Stimulated activated naive CD8-positive, alpha-beta T cell treated with anti-CD3 and anti-CD28 coated beads, Interleukin-15, Interleukin-2, amounts not matched to agents 100 U/mL and 50 U/mL, for 24 hours (primary cell): Measurements from ENCODE around the gene ADGRG6.
A peak's percentile ranks its signal among the peaks of the same experiment; 100 is the strongest.

Experiments
- ATAC-seq: fragments of 150-1000 bp; cut with Tn5 transposase; one replicate; pipeline ENCODE4 v1.10.0; 2021
- DNase-seq: peaks from one replicate; pipeline ENCODE4 v3.0.0; 2021

The ADGRG6 gene

GRCh38 chr6:142291512-142291911 lies 10.3 kb upstream of the ADGRG6 start:
- ATAC-seq = no peak
- DNase-seq = no peak

- no peak for DNase-seq
- ATAC-seq = no peak
Observed at GRCh38 chr6:142292166-142292924, 9.5 kb upstream of the ADGRG6 start.

DNA sequence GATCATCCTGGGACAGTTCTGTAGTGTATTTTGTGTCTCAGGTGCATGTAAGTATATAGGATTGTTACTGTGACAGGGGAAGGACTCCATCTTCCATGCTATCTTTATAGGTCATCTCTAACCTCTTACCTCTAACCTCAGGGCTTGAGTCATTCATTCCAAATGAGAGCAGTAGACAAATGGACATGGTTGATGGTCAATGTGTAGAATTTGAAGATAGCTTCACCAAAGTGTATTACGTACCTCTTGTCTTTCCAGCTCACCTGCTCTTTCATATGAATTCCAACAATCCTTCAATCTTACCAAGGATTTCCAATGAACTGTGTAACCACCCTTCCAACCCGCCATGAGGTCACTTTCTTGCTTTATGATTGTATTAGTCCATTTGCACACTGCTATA lies 8.7 kb upstream of the ADGRG6 start:
- no peak for ATAC-seq

GRCh38 chr6:142294679-142295078 lies 7.1 kb upstream of the ADGRG6 start:
- DNase-seq (no peak), ATAC-seq (no peak)

More for the DNA sequence above, 8.7 kb upstream of the ADGRG6 start:
- no peak for DNase-seq

- DNase-seq (no peak), ATAC-seq (no peak)
Observed at GRCh38 chr6:142296975-142297604, 4.7 kb upstream of the ADGRG6 start.

DNA sequence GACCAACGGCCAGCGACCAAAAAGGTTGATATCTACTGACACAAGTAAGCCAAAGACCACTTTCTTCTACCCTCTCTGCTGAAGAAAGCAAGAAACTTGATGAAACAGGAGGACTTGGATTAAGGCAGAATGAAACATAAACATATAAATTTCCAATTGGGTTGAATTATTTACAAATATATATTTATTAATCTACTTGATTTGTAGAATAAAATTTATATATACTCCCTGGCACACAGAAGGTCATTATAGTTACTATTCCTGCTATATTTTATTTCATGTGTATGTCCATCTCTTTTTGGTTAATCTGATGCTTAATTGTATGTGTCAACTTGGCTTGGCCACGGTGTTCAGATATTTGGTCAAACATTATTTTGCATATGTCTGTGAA lies 4.2 kb upstream of the ADGRG6 start:
- DNase-seq (no peak), ATAC-seq (no peak)

DNA sequence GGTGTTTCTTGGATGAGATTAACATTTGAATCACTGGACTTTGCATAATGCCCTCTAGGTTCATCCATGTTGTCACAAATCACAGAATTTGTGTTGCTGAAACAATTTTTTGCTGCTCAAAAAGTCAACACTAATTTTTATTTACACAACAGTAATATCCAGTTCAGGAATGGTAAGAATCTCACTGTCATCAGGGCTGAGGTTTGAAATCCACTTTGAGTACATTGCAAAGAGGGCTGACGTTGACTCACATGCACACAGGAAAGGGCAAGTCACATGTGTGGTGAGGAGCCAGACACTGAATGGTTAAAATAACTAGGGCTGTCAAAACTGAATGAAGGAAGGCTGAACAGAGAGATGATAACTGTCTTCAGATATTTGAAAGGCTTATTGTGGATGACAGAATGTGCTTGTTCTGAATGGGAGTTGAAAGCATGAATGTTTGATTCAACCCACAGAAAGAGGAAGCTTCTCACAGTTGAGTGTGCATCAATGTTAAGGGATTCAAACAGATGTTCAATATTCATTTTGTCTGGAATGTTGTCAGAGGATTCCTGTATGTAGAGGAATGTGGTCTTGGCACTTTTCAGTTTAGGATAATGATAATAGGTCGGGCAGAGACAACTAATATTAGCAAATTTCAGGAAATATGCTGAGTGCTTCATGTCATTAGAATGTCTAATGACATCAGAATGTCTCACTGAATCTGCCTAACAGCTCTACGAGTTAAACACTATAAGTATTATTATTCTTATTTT lies 3.6 kb upstream of the ADGRG6 start:
- ATAC-seq = no peak
- DNase-seq = no peak

DNA sequence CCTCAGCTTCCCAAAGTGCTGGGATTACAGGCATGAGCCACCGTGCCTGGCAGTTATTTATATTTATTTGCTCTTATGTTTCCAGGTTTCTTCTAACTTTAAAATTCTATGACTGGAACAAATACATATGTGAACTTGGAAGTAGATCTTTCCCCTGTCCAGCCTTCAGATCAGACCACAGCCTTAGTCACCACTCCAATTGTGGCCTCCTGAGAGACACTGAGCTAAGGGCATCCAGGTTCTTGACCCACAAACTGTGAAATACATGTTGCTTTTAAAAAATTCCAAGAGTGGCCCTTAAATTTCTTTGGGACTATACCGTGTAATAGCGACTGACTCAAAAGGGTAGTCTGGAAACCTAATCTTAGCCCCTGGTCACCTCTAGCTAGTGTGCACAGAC lies 1.5 kb upstream of the ADGRG6 start:
- no peak for DNase-seq
- ATAC-seq = no peak

GRCh38 chr6:142300758-142301650 lies 803 bp upstream of the ADGRG6 start:
- no peak for ATAC-seq
- no peak for DNase-seq

DNA sequence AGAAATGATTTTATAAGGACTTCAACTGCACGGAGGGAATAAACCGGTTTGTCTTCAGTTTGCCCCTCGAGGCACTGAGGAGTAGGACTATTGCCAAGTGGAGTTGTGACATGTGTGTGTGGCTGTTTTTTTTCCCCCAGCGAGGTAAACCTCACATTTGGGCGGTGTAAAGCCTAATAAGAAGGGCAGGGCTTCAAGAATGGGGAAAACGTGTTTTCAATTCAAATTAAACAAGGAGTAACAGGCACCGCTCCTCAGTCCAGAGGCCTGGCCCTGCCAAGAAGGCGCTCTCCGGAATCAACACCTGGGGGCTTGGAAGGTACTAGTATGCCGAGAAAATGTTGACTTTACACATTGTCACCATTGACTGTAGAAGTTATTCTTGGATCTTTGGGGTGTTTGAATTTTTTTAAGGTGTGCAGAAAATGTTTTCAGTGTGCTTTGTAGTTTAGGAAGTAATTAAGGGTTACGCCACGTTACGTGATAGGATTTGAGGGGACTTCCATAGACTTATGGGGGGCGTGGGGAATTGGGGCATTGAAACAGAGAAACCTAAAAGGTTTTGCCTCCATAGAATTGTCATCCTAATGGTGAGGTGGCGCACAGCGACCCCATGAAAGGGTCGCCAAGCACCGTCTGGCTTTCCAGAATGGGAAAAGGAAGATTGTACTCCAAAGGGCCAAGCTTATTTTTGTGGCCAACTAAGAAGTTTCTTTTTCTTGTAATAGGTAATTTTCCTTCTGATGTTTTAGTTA lies 791 bp downstream of the ADGRG6 start:
- DNase-seq = no peak
- ATAC-seq = no peak

DNA sequence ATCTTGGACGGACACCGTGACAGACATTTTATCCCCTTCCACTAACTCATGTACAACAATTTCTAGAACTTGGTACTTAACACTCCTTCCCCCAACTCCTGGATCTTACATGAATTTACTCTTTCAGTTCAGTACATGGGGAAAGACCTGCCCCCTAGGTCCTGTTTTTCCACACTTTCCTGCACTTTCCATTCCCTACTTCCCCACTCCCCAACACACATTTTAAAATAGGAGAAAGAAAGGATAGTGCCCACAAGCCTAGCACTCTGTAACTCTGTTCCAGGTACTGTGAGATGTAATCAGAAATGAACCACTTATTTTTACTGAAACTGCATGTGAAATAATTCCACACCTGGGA lies 1.3 kb downstream of the ADGRG6 start:
- no peak for DNase-seq
- ATAC-seq = no peak

GRCh38 chr6:142304241-142304640 lies 2.4 kb downstream of the ADGRG6 start:
- ATAC-seq (no peak), DNase-seq (no peak)

DNA sequence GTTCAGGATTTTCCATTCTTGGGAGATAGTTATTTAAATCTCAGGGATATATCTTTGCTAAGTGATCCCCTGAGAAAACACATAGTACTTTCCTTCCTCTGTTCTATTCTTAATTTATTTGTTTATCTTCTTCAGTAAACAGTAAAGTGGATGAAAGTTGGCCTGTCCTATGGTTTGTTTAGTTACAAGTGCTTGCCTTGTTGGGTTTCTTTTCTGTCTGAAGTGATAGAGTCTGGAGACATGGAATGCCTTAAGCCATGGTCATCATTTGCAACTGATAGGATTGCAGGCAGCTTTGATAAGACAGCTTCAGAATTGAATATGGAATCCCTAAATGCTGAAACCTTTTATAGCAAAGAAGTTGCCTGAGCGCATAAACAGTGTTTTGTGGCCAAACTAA lies 4.9 kb downstream of the ADGRG6 start:
- no peak for DNase-seq
- ATAC-seq = no peak

GRCh38 chr6:142307963-142308748 lies 6.3 kb downstream of the ADGRG6 start:
- DNase-seq (no peak), ATAC-seq (no peak)

DNA sequence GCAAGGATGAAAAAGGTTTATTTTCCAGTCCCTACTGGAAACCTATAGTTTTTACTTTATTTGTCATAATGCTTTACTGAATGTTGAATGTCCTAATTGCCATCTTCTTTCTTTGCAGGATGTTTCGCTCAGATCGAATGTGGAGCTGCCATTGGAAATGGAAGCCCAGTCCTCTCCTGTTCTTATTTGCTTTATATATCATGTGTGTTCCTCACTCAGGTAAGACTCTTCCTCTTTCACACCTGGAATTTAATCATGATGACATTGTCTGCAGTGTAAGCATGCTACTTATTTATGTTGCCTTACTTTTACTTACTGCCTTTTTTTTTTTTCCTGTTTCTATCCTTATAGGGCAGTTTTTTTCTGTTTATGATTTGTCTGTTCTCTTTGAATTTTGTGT lies 7.6 kb downstream of the ADGRG6 start:
- ATAC-seq = no peak
- no peak for DNase-seq

DNA sequence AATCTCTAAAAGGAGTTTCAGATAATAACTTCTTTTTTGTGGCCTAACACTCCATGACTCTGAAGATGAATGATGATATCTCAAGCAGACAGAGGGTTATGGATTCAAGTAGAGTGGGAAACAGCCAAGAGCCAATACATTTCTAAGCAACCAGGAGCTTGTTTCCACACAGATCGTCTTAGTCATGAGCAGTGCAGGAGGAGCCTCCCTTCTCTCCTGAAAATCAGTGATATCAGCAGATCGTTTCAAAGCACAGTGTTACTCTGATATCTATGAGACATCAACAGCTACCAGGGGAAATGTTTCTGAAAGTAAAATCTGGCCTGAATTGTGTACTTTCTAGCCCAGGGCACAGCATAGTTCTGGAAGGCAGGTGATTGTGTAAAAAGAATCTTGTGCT lies 11.5 kb downstream of the ADGRG6 start:
- no peak for ATAC-seq
- DNase-seq = no peak

- ATAC-seq = no peak
- no peak for DNase-seq
Observed at GRCh38 chr6:142316791-142317368, 15.1 kb downstream of the ADGRG6 start.

GRCh38 chr6:142318714-142319113 lies 16.9 kb downstream of the ADGRG6 start:
- ATAC-seq = peak; percentile 28
- no peak for DNase-seq

DNA sequence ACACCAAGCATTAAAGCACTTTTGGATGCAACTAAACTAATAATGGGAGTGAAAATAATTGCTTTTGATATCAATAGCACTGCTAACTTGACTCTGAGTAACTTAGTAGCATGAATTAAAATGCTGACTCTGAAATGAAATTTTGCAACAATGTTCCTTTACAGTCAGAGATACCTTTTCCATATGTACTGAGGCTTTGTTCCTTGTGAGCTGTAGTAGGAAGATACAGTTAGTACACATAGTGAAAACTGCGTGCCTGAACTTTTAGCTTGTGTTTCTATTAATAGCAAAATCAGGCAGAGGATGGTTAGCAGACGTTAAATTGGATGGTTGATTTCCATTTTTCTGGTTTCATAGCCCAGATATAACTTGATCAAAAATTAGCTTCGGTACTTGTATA lies 18.6 kb downstream of the ADGRG6 start:
- ATAC-seq = no peak
- DNase-seq = no peak

- ATAC-seq = no peak
- no peak for DNase-seq
Observed at GRCh38 chr6:142321451-142321850, 19.6 kb downstream of the ADGRG6 start.
